H1 (cell line): Measurements from ENCODE around the gene S100A13. TPM values are rescaled to one million over a fixed set of nuclear protein-coding genes. Genes with fewer than 3 reads are reported as not detected.
A peak's percentile ranks its signal among the peaks of the same experiment; 100 is the strongest.

Experiments used
- CTCF ChIA-PET: fragments of 300-600 bp; sonication (Branson Sonifier 250); formaldehyde crosslinking; loops from one replicate; lab custom pipeline; 2021; ENCODE audit not compliant: partially characterized antibody; lab: Charles Lee
- POLR2A ChIA-PET: fragments of 300-600 bp; sonication (Branson Sonifier 250); formaldehyde crosslinking; loops from one replicate; lab custom pipeline; 2021; ENCODE audit warnings: inconsistent platforms; ENCODE audit not compliant: partially characterized antibody; lab: Charles Lee
- DNase-seq, 2 experiments: peaks; one replicate each; pipeline versions ENCODE4 v3.0.0 to v3.0.0-alpha.2; 2010 to 2022; ENCODE audit warnings: low spot score in 2 of 2, low read depth in 1 of 2, mixed read lengths in 1 of 2
- FAIRE-seq: peaks from 2 replicates; lab custom pipeline; 2011; peaks lifted over from hg19 to GRCh38; lab: Jason Lieb, UNC
- H2AFZ ChIP-seq: 2 replicates; pipeline ENCODE4 v1.8.1; 2012; ENCODE audit warnings: low read length, inconsistent platforms
- H2AK5ac ChIP-seq: 2 replicates; pipeline ENCODE4 v1.6.1; 2013; ENCODE audit warnings: low read depth, low read length
- H2BK120ac ChIP-seq: replicated peaks from 2 replicates; pipeline ENCODE3; 2013; ENCODE audit warnings: low read depth, low read length, inconsistent platforms
- H2BK12ac ChIP-seq: 2 replicates; pipeline ENCODE4 v1.6.1; 2013; ENCODE audit warnings: low read depth, low read length
- H2BK15ac ChIP-seq: 2 replicates; pipeline ENCODE4 v1.6.1; 2013; ENCODE audit warnings: low read length
- H2BK20ac ChIP-seq: 2 replicates; pipeline ENCODE4 v1.6.1; 2013; ENCODE audit warnings: low read length
- H2BK5ac ChIP-seq: 2 replicates; pipeline ENCODE4 v1.6.1; 2013; ENCODE audit warnings: low read depth, low read length
- H3K14ac ChIP-seq: 2 replicates; pipeline ENCODE4 v1.6.1; 2013; ENCODE audit warnings: inconsistent platforms; ENCODE audit not compliant: insufficient read length
- H3K18ac ChIP-seq: 2 replicates; pipeline ENCODE4 v1.6.1; 2013; ENCODE audit warnings: low read length; ENCODE audit errors: extremely low read depth
- H3K23ac ChIP-seq: 2 replicates; pipeline ENCODE4 v1.6.1; 2013; ENCODE audit warnings: inconsistent platforms; ENCODE audit not compliant: insufficient read length
- H3K23me2 ChIP-seq: 2 replicates; pipeline ENCODE4 v1.6.1; 2013; ENCODE audit warnings: low read depth, low read length
- H3K27ac ChIP-seq: 2 replicates; pipeline ENCODE4 v1.6.1; 2011; ENCODE audit warnings: low read depth, low read length, inconsistent platforms
- H3K27me3 ChIP-seq, 4 experiments: replicated peaks in 1 of 4; 1 replicate in 1 of 4; 2 replicates in 3 of 4; pipeline versions ENCODE4 v1.6.1 to v1.8.1; 2011 to 2013; ENCODE audit warnings: low read length in 3 of 4, mild to moderate bottlenecking in 3 of 4, inconsistent platforms in 2 of 4, mixed read lengths in 2 of 4, moderate library complexity in 1 of 4; ENCODE audit not compliant: control insufficient read depth in 3 of 4, insufficient read depth in 3 of 4; ENCODE audit errors: extremely low read depth in 1 of 4
- H3K36me3 ChIP-seq, 4 experiments: 2 replicates each; pipeline versions ENCODE4 v1.6.1 to v1.8.1; 2011 to 2013; ENCODE audit warnings: mild to moderate bottlenecking in 4 of 4, low read length in 3 of 4, moderate library complexity in 2 of 4, control low read depth in 1 of 4, inconsistent platforms in 1 of 4; ENCODE audit not compliant: insufficient read depth in 4 of 4, control insufficient read depth in 2 of 4
- H3K4ac ChIP-seq: replicated peaks from 2 replicates; pipeline ENCODE3; 2013; ENCODE audit warnings: low read length, low read depth, mixed read lengths, inconsistent platforms; ENCODE audit not compliant: insufficient read length
- H3K4me1 ChIP-seq, 4 experiments: replicated peaks in 1 of 4; 1 replicate in 1 of 4; 2 replicates in 3 of 4; pipeline versions ENCODE4 v1.6.1 to v1.8.1; 2011 to 2013; ENCODE audit warnings: low read length in 3 of 4, inconsistent platforms in 2 of 4, mixed read lengths in 1 of 4; ENCODE audit not compliant: insufficient read depth in 4 of 4, control insufficient read depth in 3 of 4
- H3K4me2 ChIP-seq, 2 experiments: 2 replicates each; pipeline versions ENCODE4 v1.6.1 to v1.8.1; 2011 to 2013; ENCODE audit warnings: low read depth in 2 of 2, low read length in 2 of 2, control low read depth in 1 of 2, inconsistent platforms in 1 of 2, mild to moderate bottlenecking in 1 of 2; ENCODE audit not compliant: insufficient read depth in 1 of 2
- H3K4me3 ChIP-seq, 4 experiments: fragments of 200-600, 300-600 bp in 1 of 4; sonication (generic), shearing (Covaris generic), sonication (Bioruptor Twin) in 1 of 4; 2 replicates each; pipeline versions ENCODE4 v1.5.1 to v1.8.1; 2011 to 2016; ENCODE audit warnings: low read length in 4 of 4, low read depth in 3 of 4, control low read depth in 2 of 4, inconsistent platforms in 2 of 4, mild to moderate bottlenecking in 2 of 4, mixed read lengths in 1 of 4, moderate library complexity in 1 of 4; ENCODE audit not compliant: insufficient read depth in 2 of 4; ENCODE audit errors: extremely low read depth in 1 of 4
- H3K56ac ChIP-seq: replicated peaks from 2 replicates; pipeline ENCODE3; 2013; ENCODE audit warnings: low read depth, mild to moderate bottlenecking, mixed read lengths, low read length, inconsistent platforms; ENCODE audit not compliant: insufficient read length
- H3K79me1 ChIP-seq: 2 replicates; pipeline ENCODE4 v1.6.1; 2013; ENCODE audit warnings: low read depth, low read length, control low read depth
- H3K79me2 ChIP-seq, 2 experiments: 2 replicates each; pipeline versions ENCODE4 v1.6.1 to v1.8.1; 2012 to 2013; ENCODE audit warnings: low read length in 2 of 2, mild to moderate bottlenecking in 2 of 2, inconsistent platforms in 1 of 2; ENCODE audit not compliant: insufficient read depth in 2 of 2, control insufficient read depth in 1 of 2
- H3K9ac ChIP-seq, 4 experiments: replicated peaks in 1 of 4; 1 replicate in 1 of 4; 2 replicates in 3 of 4; pipeline versions ENCODE4 v1.6.1 to v1.8.1; 2011 to 2013; ENCODE audit warnings: low read depth in 3 of 4, low read length in 3 of 4, control low read depth in 2 of 4, mild to moderate bottlenecking in 2 of 4, moderate library complexity in 2 of 4, inconsistent platforms in 1 of 4; ENCODE audit errors: extremely low read depth in 1 of 4
- H3K9me3 ChIP-seq, 2 experiments: 2 replicates each; pipeline versions ENCODE4 v1.6.1 to v1.8.1; 2012 to 2013; ENCODE audit warnings: mild to moderate bottlenecking in 2 of 2, moderate library complexity in 2 of 2, control low read depth in 1 of 2, inconsistent platforms in 1 of 2, low read depth in 1 of 2, low read length in 1 of 2, mixed read lengths in 1 of 2; ENCODE audit not compliant: insufficient read depth in 2 of 2
- H4K20me1 ChIP-seq, 2 experiments: replicated peaks in 1 of 2; 2 replicates each; pipeline versions ENCODE3 to v1.8.1; 2011 to 2013; ENCODE audit warnings: inconsistent platforms in 2 of 2, low read length in 2 of 2, mild to moderate bottlenecking in 1 of 2; ENCODE audit not compliant: insufficient read depth in 2 of 2, control insufficient read depth in 1 of 2
- H4K5ac ChIP-seq: 2 replicates; pipeline ENCODE4 v1.6.1; 2013; ENCODE audit warnings: low read length, low read depth, mixed read lengths, inconsistent platforms; ENCODE audit not compliant: insufficient read length
- H4K8ac ChIP-seq: 2 replicates; pipeline ENCODE4 v1.8.0; 2013; ENCODE audit warnings: mild to moderate bottlenecking, moderate library complexity, low read length, inconsistent platforms; ENCODE audit not compliant: insufficient read depth; ENCODE audit errors: extremely low read depth
- H4K91ac ChIP-seq: replicated peaks from 2 replicates; pipeline ENCODE3; 2013; ENCODE audit warnings: low read length, mixed read lengths, inconsistent platforms; ENCODE audit not compliant: insufficient read length
- EP300 ChIP-seq, 2 experiments: IDR thresholded peaks; 1 replicate in 1 of 2; 2 replicates in 1 of 2; pipeline ENCODE4 v1.6.1; 2011 to 2012; ENCODE audit warnings: low read depth in 2 of 2, low read length in 2 of 2, mild to moderate bottlenecking in 2 of 2, borderline replicate concordance in 1 of 2, inconsistent platforms in 1 of 2, moderate library complexity in 1 of 2
- FOSL1 ChIP-seq: IDR thresholded peaks from 2 replicates; pipeline ENCODE4 v1.6.1; 2011; ENCODE audit warnings: mild to moderate bottlenecking, low read depth, low read length, moderate library complexity; ENCODE audit not compliant: insufficient read depth
- POU5F1 ChIP-seq: IDR thresholded peaks from 2 replicates; pipeline ENCODE4 v1.6.1; 2011; ENCODE audit warnings: low read depth, mild to moderate bottlenecking, low read length, moderate library complexity
- TAF7 ChIP-seq: optimal IDR thresholded peaks from 2 replicates; pipeline ENCODE3; 2011; ENCODE audit warnings: low read depth, mild to moderate bottlenecking, inconsistent platforms, low read length, moderate library complexity, borderline replicate concordance
- WGBS, 2 experiments: shearing (Covaris generic) in 1 of 2; methylation state at CpG; one replicate each; pipeline versions ENCODE4 v1.1.6 to v1.1.7; 2013 to 2015; ENCODE audit warnings: low lambda C conversion rate in 2 of 2, mixed read lengths in 2 of 2, inconsistent platforms in 1 of 2, low coverage in 1 of 2, missing lambda C conversion rate in 1 of 2; ENCODE audit not compliant: insufficient replicate concordance in 2 of 2, insufficient coverage in 1 of 2, insufficient read length in 1 of 2; ENCODE audit errors: extremely low coverage in 1 of 2, missing lambda C conversion rate in 1 of 2; 5-methylcytosine and 5-hydroxymethylcytosine counted together
- polyA plus RNA-seq, 7 experiments: library from polyadenylated mRNA; depleted of rRNA in 3 of 7; stranded (reverse) in 5 of 7; unstranded in 2 of 7; fragments of >200 nt in 5 of 7; fragments of 200-250 nt in 2 of 7; gene quantifications; 1 replicate in 5 of 7; 2 replicates in 1 of 7; 4 replicates in 1 of 7; pipeline versions ENCODE4 v1.2.1 to v1.2.3, GENCODE V29; 2011 to 2013; ENCODE audit warnings: missing spikeins in 2 of 7, mixed read lengths in 2 of 7
- total RNA-seq: library from RNA; stranded (reverse); fragmentation: NEBNext Ultra II Directional; extraction: Animal tissue kit (Norgen Biotek cat#: 25700); gene quantifications from 2 replicates; pipeline ENCODE4 v1.2.1, GENCODE V29; 2021

S100A13 gene
- total and polyA plus RNA-seq, 2 of the 8 experiments (the other 6 are each of a cell fraction or from before 2014, with no cell fraction given), result 63.6 to 127 TPM

GRCh38 chr1:153659175-153659534 is 31.9 kb upstream of the S100A13 start:
- Histone ChIP-seq H4K91ac (no peak overlapping the region), H3K79me1 (peaks cover 5% of the 10 kb centered on the region; the same call in 1 of the 2 replicates), H3K79me2 (peaks cover 0 to 11% of the 10 kb centered on the region in 2 experiments; a peak in 2 of 4 replicates), H2BK20ac (no peak overlapping the region), H2AFZ (no peak overlapping the region), H4K20me1 (peaks cover 0 to 8% of the 10 kb centered on the region in 2 experiments), H2AK5ac (no peak overlapping the region), H3K9ac (peak overlapping the region; percentile 82 to 88 (median 84); a peak in 5 of 7 replicates), H4K8ac (no peak overlapping the region; the same call in 1 of the 2 replicates), H3K4me1 (peaks cover 0 to 4% (median 2%) of the 10 kb centered on the region in 4 experiments; a peak in 2 of 7 replicates), H3K27ac (no peak overlapping the region), H2BK15ac (no peak overlapping the region), H3K18ac (no peak overlapping the region), H3K23ac (no peak overlapping the region), H2BK12ac (no peak overlapping the region), H3K36me3 (peaks cover 23 to 38% (median 32%) of the 10 kb centered on the region in 4 experiments), H4K5ac (no peak overlapping the region), H3K4ac (no peak overlapping the region), H3K56ac (no peak overlapping the region), H3K4me2 (peak overlapping the region; percentile 69 to 91), H3K14ac (no peak overlapping the region), H3K9me3 (no peaks in the 10 kb centered on the region), H3K23me2 (no peaks in the 10 kb centered on the region)
- ChIA-PET POLR2A (interaction anchor here (0.6 to 19.8 kb wide), 13 partner anchors 11 to 1856 kb away, joined by 3 to 343 read pairs (median 3); partner anchors contain the start of genes CHTOP, CREB3L4, ILF2 and RPS27), CTCF (interaction anchor here (0.6 to 1.7 kb wide), 8 partner anchors 9 to 304 kb away, joined by 3 to 6 read pairs (median 4); partner anchors contain the start of gene S100A13)
- DNase-seq, result no peak
- no peak for FAIRE-seq
- TF ChIP-seq EP300 (IDR thresholded peaks at IDR 0.05; ENCODE audit: borderline replicate concordance in 1 of 2, low read depth in 2 of 2, low read length in 2 of 2) (no peak), POU5F1 (no peak), FOSL1 (no peak), TAF7 (no peak)
- TF ChIP-seq, all 59 proteins: peak for 0
- Histone ChIP-seq H2BK5ac (no peak overlapping the region), H3K4me3 (peak overlapping the region; percentile 71 to 98 (median 90)), H3K27me3 (no peaks in the 10 kb centered on the region), H2BK120ac (no peak overlapping the region)
- 70% methylated on average over 8 of the region's 8 CpGs; no CpG with 5 or more reads in 1 of the 2 experiments for WGBS, 2 experiments
